ENCODE data around the gene KCMF1. TPM values are rescaled to one million over a fixed set of nuclear protein-coding genes. Genes with fewer than 3 reads are reported as not detected.

The KCMF1 gene
- polyA plus RNA-seq, 1 donor from 2014 or later = 43.3 TPM

DNA sequence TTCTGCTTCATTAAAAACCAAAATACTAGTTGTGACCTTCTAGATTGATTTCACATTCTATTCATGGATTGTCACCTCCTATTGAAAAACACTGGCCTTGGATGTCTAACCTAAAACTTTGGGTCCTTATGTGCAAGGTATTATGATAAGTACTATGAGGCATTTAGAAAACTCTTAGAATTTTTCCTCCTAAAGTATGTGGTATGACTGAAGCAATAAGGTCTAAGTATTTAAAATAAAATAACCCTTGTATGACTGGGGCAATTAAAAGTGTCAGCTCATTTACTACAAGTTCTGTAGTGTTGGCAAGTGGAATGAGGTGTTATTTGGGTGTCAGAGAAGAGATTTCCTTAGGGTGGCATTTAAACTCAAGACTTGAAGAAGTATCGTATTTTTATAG is 15.1 kb downstream of the KCMF1 start:
- H3K9me2 ChIP-seq (ENCODE audit: insufficient read depth, low read length) = no peaks in the 10 kb centered on the region
- no peak overlapping the region for H3K4me2 ChIP-seq (ENCODE audit: low read length)
- H3K27me3 ChIP-seq (ENCODE audit: insufficient read depth, low read depth, low read length) = no peaks in the 10 kb centered on the region
- H3K36me3 ChIP-seq (ENCODE audit: insufficient read depth, low read length) = no peaks in the 10 kb centered on the region
- H3K4me3 ChIP-seq (ENCODE audit: low read length) = no peak overlapping the region
- H2AFZ ChIP-seq (ENCODE audit: low read depth, low read length) = no peak overlapping the region
- no peaks in the 10 kb centered on the region for H4K20me1 ChIP-seq (ENCODE audit: insufficient read depth)
- H3K79me2 ChIP-seq (replicated peaks; ENCODE audit: insufficient read depth, low read length) = peaks cover 75% of the 10 kb centered on the region
- no peaks in the 10 kb centered on the region for H3F3A ChIP-seq (ENCODE audit: insufficient read depth, low read length, poor library complexity, severe bottlenecking)
- H3K9ac ChIP-seq (ENCODE audit: low read length) = no peak overlapping the region
- H3K27ac ChIP-seq (ENCODE audit: low read length) = no peak overlapping the region
- no peak for TF ChIP-seq RAD21 (conservative IDR thresholded peaks at IDR 0.05)
- no peak for TF ChIP-seq MXI1 (conservative IDR thresholded peaks at IDR 0.05; ENCODE audit: poor library complexity, severe bottlenecking)
- no peak for TF ChIP-seq EZH2 (IDR thresholded peaks at IDR 0.05; ENCODE audit: borderline replicate concordance, insufficient read depth, low read length, poor library complexity, severe bottlenecking)
- TF ChIP-seq, protein P1, sequence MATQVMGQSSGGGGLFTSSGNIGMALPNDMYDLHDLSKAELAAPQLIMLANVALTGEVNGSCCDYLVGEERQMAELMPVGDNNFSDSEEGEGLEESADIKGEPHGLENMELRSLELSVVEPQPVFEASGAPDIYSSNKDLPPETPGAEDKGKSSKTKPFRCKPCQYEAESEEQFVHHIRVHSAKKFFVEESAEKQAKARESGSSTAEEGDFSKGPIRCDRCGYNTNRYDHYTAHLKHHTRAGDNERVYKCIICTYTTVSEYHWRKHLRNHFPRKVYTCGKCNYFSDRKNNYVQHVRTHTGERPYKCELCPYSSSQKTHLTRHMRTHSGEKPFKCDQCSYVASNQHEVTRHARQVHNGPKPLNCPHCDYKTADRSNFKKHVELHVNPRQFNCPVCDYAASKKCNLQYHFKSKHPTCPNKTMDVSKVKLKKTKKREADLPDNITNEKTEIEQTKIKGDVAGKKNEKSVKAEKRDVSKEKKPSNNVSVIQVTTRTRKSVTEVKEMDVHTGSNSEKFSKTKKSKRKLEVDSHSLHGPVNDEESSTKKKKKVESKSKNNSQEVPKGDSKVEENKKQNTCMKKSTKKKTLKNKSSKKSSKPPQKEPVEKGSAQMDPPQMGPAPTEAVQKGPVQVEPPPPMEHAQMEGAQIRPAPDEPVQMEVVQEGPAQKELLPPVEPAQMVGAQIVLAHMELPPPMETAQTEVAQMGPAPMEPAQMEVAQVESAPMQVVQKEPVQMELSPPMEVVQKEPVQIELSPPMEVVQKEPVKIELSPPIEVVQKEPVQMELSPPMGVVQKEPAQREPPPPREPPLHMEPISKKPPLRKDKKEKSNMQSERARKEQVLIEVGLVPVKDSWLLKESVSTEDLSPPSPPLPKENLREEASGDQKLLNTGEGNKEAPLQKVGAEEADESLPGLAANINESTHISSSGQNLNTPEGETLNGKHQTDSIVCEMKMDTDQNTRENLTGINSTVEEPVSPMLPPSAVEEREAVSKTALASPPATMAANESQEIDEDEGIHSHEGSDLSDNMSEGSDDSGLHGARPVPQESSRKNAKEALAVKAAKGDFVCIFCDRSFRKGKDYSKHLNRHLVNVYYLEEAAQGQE (IDR thresholded peaks at IDR 0.05; ENCODE audit: borderline replicate concordance) = no peak
- no peak for TF ChIP-seq EP300 (conservative IDR thresholded peaks at IDR 0.05; ENCODE audit: poor library complexity, severe bottlenecking)
- TF ChIP-seq, protein P2, sequence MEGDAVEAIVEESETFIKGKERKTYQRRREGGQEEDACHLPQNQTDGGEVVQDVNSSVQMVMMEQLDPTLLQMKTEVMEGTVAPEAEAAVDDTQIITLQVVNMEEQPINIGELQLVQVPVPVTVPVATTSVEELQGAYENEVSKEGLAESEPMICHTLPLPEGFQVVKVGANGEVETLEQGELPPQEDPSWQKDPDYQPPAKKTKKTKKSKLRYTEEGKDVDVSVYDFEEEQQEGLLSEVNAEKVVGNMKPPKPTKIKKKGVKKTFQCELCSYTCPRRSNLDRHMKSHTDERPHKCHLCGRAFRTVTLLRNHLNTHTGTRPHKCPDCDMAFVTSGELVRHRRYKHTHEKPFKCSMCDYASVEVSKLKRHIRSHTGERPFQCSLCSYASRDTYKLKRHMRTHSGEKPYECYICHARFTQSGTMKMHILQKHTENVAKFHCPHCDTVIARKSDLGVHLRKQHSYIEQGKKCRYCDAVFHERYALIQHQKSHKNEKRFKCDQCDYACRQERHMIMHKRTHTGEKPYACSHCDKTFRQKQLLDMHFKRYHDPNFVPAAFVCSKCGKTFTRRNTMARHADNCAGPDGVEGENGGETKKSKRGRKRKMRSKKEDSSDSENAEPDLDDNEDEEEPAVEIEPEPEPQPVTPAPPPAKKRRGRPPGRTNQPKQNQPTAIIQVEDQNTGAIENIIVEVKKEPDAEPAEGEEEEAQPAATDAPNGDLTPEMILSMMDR (IDR thresholded peaks at IDR 0.05; ENCODE audit: poor library complexity, severe bottlenecking) = no peak
- TF ChIP-seq TAF1 (IDR thresholded peaks at IDR 0.05; ENCODE audit: low read depth) = no peak
- no peak for TF ChIP-seq POLR2AphosphoS5 (IDR thresholded peaks at IDR 0.05)
- TF ChIP-seq SMC3 (conservative IDR thresholded peaks at IDR 0.05; ENCODE audit: poor library complexity) = no peak
- H3K9me3 ChIP-seq (ENCODE audit: low read length) = no peaks in the 10 kb centered on the region

DNA sequence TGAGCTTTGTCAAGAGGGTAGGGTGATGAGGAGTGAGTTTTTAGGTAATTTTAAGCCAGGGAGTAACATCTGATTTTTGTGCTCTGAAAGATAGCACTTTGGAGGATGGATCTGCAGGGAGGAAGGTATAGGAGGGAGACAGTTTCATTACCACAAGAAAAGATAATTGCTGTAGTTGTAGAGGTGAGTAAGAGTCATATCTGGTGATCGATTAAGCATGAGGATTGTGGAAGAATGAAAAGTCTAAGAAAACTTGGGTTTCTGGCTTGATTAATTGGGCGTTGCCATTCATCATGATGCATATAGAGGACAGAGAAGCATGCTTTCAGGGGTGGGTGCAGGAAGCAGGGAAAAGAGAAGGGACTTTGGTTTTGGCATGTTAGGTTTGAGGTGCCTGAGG is 18.5 kb downstream of the KCMF1 start:
- H3K9ac ChIP-seq (ENCODE audit: low read length) = no peak overlapping the region
- H3K9me2 ChIP-seq (ENCODE audit: insufficient read depth, low read length) = no peaks in the 10 kb centered on the region
- H3K36me3 ChIP-seq (ENCODE audit: insufficient read depth, low read length) = no peaks in the 10 kb centered on the region
- TF ChIP-seq RAD21 (conservative IDR thresholded peaks at IDR 0.05) (no peak), SMC3 (conservative IDR thresholded peaks at IDR 0.05; ENCODE audit: poor library complexity) (no peak), EZH2 (IDR thresholded peaks at IDR 0.05; ENCODE audit: borderline replicate concordance, insufficient read depth, low read length, poor library complexity, severe bottlenecking) (no peak), MXI1 (conservative IDR thresholded peaks at IDR 0.05; ENCODE audit: poor library complexity, severe bottlenecking) (no peak), POLR2AphosphoS5 (IDR thresholded peaks at IDR 0.05) (no peak), TAF1 (IDR thresholded peaks at IDR 0.05; ENCODE audit: low read depth) (no peak), EP300 (conservative IDR thresholded peaks at IDR 0.05; ENCODE audit: poor library complexity, severe bottlenecking) (no peak)
- TF ChIP-seq, protein P2 (IDR thresholded peaks at IDR 0.05; ENCODE audit: poor library complexity, severe bottlenecking) = no peak
- TF ChIP-seq, protein P1 (IDR thresholded peaks at IDR 0.05; ENCODE audit: borderline replicate concordance) = no peak
- no peaks in the 10 kb centered on the region for H4K20me1 ChIP-seq (ENCODE audit: insufficient read depth)
- H3K79me2 ChIP-seq (replicated peaks; ENCODE audit: insufficient read depth, low read length) = peaks cover 64% of the 10 kb centered on the region
- no peak overlapping the region for H3K4me3 ChIP-seq (ENCODE audit: low read length)
- H3K27me3 ChIP-seq (ENCODE audit: insufficient read depth, low read depth, low read length) = no peaks in the 10 kb centered on the region
- H3K9me3 ChIP-seq (ENCODE audit: low read length) = no peaks in the 10 kb centered on the region
- H3K4me2 ChIP-seq (ENCODE audit: low read length) = no peak overlapping the region
- no peaks in the 10 kb centered on the region for H3F3A ChIP-seq (ENCODE audit: insufficient read depth, low read length, poor library complexity, severe bottlenecking)
- no peak overlapping the region for H3K27ac ChIP-seq (ENCODE audit: low read length)
- H2AFZ ChIP-seq (ENCODE audit: low read depth, low read length) = no peak overlapping the region

Measured in neural cell (in vitro differentiated cells).